Stimulated activated naive CD4-positive, alpha-beta T cell (primary cell): ENCODE data around the gene PLA2G4E.

ENCODE experiments used
- DNase-seq, 6 experiments: peaks; one replicate each; lab custom pipeline; 2025; lab: John Stamatoyannopoulos, UW

PLA2G4E gene

GRCh38 chr15:41935566-41936020 is 85.2 kb downstream of the PLA2G4E start:
- DNase-seq = no peak

- DNase-seq = peak; percentile 67 to 78 (median 70)
Observed at GRCh38 chr15:41934843-41935242, 86.0 kb downstream of the PLA2G4E start.

- no peak for DNase-seq
Observed at GRCh38 chr15:41933771-41934170, 87.1 kb downstream of the PLA2G4E start.

- no peak for DNase-seq
Observed at GRCh38 chr15:41933326-41933725, 87.5 kb downstream of the PLA2G4E start.

- no peak for DNase-seq
Observed at GRCh38 chr15:41932511-41933289, 88.1 kb downstream of the PLA2G4E start.

GRCh38 chr15:41932101-41932500 is 88.7 kb downstream of the PLA2G4E start:
- DNase-seq = no peak
